ENCODE measurements around the gene BMP8B.

Gene BMP8B

DNA sequence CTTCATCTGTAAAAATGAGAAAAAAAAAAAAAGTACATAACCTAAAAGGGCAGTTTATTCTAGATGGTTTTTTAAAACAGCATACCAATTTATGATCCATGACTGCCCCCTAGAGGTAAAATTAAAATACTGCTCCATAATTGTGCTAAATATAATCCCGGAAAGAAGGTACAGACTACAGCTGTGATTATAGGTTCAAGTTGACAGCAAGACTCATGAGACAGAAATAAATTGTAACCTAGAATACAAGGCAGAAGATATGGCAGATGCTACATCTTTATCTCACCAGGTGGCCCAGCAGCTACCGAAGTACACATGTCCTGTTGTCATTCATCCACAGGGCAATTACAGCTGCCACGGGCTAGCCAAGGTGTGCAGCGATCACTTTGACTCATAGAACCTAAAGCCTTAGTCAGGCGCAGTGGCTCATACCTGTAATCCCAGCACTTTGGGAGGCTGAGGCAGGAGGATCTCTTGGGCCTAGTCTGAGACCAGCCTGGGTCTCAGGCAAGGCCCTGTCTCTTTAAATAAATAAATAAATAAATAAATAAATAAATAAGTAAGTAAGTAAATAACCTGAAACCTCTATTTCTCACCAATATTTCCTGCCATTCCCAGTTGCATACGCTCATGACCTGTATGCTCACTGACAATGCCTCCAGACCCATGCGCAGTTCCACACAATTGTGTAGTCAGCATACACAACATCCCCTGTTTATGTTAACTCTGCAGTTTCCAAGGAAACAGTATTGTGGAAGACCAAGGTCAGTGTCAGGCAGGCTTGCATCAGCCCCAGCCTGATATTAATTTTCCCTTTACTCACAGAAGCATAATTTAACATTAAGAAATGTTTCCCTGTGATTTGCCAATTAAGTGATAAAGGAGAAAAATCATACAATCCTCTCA, 68.3 kb downstream of the BMP8B start (continued):
- TF ChIP-seq ZNF37A (tag by site-specific recombination; IDR thresholded peaks at IDR 0.05): no peak
- TF ChIP-seq, protein P1, sequence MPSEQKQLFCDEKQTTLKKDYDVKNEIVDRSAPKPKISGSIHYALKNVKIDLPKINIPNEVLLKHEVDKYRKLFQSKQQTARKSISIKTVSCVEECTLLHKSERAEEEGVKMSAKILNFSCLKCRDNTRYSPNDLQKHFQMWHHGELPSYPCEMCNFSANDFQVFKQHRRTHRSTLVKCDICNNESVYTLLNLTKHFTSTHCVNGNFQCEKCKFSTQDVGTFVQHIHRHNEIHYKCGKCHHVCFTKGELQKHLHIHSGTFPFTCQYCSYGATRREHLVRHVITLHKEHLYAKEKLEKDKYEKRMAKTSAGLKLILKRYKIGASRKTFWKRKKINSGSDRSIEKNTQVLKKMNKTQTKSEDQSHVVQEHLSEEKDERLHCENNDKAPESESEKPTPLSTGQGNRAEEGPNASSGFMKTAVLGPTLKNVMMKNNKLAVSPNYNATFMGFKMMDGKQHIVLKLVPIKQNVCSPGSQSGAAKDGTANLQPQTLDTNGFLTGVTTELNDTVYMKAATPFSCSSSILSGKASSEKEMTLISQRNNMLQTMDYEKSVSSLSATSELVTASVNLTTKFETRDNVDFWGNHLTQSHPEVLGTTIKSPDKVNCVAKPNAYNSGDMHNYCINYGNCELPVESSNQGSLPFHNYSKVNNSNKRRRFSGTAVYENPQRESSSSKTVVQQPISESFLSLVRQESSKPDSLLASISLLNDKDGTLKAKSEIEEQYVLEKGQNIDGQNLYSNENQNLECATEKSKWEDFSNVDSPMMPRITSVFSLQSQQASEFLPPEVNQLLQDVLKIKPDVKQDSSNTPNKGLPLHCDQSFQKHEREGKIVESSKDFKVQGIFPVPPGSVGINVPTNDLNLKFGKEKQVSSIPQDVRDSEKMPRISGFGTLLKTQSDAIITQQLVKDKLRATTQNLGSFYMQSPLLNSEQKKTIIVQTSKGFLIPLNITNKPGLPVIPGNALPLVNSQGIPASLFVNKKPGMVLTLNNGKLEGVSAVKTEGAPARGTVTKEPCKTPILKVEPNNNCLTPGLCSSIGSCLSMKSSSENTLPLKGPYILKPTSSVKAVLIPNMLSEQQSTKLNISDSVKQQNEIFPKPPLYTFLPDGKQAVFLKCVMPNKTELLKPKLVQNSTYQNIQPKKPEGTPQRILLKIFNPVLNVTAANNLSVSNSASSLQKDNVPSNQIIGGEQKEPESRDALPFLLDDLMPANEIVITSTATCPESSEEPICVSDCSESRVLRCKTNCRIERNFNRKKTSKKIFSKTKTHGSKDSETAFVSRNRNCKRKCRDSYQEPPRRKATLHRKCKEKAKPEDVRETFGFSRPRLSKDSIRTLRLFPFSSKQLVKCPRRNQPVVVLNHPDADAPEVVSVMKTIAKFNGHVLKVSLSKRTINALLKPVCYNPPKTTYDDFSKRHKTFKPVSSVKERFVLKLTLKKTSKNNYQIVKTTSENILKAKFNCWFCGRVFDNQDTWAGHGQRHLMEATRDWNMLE (tag by site-specific recombination; conservative IDR thresholded peaks at IDR 0.05; ENCODE audit: low read depth): peak; percentile 95
- TF ChIP-seq ZEB2 (tag by site-specific recombination; IDR thresholded peaks at IDR 0.05): no peak; the same call in 1 of the 2 replicates
- TF ChIP-seq, protein P2, sequence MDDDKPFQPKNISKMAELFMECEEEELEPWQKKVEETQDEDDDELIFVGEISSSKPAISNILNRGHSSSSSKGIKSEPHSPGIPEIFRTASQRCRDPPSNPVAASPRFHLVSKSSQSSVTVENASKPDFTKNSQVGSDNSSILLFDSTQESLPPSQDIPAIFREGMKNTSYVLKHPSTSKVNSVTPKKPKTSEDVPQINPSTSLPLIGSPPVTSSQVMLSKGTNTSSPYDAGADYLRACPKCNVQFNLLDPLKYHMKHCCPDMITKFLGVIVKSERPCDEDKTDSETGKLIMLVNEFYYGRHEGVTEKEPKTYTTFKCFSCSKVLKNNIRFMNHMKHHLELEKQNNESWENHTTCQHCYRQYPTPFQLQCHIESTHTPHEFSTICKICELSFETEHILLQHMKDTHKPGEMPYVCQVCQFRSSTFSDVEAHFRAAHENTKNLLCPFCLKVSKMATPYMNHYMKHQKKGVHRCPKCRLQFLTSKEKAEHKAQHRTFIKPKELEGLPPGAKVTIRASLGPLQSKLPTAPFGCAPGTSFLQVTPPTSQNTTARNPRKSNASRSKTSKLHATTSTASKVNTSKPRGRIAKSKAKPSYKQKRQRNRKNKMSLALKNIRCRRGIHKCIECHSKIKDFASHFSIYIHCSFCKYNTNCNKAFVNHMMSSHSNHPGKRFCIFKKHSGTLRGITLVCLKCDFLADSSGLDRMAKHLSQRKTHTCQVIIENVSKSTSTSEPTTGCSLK (tag by site-specific recombination; IDR thresholded peaks at IDR 0.05): no peak
- no peak for TF ChIP-seq GLIS1 (tag by site-specific recombination; IDR thresholded peaks at IDR 0.05)
- no peak for TF ChIP-seq ZNF830 (tag by site-specific recombination; IDR thresholded peaks at IDR 0.05; ENCODE audit: low read depth)
- TF ChIP-seq, protein P3, sequence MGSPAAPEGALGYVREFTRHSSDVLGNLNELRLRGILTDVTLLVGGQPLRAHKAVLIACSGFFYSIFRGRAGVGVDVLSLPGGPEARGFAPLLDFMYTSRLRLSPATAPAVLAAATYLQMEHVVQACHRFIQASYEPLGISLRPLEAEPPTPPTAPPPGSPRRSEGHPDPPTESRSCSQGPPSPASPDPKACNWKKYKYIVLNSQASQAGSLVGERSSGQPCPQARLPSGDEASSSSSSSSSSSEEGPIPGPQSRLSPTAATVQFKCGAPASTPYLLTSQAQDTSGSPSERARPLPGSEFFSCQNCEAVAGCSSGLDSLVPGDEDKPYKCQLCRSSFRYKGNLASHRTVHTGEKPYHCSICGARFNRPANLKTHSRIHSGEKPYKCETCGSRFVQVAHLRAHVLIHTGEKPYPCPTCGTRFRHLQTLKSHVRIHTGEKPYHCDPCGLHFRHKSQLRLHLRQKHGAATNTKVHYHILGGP (tag by site-specific recombination; IDR thresholded peaks at IDR 0.05): no peak
- TF ChIP-seq ZBTB8A (tag by site-specific recombination; IDR thresholded peaks at IDR 0.05): peak; percentile 80
- TF ChIP-seq, protein P4, sequence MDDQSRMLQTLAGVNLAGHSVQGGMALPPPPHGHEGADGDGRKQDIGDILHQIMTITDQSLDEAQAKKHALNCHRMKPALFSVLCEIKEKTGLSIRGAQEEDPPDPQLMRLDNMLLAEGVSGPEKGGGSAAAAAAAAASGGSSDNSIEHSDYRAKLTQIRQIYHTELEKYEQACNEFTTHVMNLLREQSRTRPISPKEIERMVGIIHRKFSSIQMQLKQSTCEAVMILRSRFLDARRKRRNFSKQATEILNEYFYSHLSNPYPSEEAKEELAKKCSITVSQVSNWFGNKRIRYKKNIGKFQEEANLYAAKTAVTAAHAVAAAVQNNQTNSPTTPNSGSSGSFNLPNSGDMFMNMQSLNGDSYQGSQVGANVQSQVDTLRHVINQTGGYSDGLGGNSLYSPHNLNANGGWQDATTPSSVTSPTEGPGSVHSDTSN (CRISPR knock-in tag; IDR thresholded peaks at IDR 0.05): no peak
- TF ChIP-seq, protein P5, sequence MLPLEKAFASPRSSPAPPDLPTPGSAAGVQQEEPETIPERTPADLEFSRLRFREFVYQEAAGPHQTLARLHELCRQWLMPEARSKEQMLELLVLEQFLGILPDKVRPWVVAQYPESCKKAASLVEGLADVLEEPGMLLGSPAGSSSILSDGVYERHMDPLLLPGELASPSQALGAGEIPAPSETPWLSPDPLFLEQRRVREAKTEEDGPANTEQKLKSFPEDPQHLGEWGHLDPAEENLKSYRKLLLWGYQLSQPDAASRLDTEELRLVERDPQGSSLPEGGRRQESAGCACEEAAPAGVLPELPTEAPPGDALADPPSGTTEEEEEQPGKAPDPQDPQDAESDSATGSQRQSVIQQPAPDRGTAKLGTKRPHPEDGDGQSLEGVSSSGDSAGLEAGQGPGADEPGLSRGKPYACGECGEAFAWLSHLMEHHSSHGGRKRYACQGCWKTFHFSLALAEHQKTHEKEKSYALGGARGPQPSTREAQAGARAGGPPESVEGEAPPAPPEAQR (tag by site-specific recombination; IDR thresholded peaks at IDR 0.05): no peak
- TF ChIP-seq ZSCAN16 (tag by site-specific recombination; IDR thresholded peaks at IDR 0.05): no peak
- TF ChIP-seq, protein P6, sequence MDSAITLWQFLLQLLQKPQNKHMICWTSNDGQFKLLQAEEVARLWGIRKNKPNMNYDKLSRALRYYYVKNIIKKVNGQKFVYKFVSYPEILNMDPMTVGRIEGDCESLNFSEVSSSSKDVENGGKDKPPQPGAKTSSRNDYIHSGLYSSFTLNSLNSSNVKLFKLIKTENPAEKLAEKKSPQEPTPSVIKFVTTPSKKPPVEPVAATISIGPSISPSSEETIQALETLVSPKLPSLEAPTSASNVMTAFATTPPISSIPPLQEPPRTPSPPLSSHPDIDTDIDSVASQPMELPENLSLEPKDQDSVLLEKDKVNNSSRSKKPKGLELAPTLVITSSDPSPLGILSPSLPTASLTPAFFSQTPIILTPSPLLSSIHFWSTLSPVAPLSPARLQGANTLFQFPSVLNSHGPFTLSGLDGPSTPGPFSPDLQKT (IDR thresholded peaks at IDR 0.05; ENCODE audit: borderline replicate concordance, low read depth, low read length): no peak
- TF ChIP-seq ZNF560 (tag by site-specific recombination; IDR thresholded peaks at IDR 0.05; ENCODE audit: borderline replicate concordance): peak; percentile 87
- peak; percentile 98 for TF ChIP-seq ZNF394 (tag by site-specific recombination; IDR thresholded peaks at IDR 0.05; ENCODE audit: borderline replicate concordance)
- TF ChIP-seq, protein P7, sequence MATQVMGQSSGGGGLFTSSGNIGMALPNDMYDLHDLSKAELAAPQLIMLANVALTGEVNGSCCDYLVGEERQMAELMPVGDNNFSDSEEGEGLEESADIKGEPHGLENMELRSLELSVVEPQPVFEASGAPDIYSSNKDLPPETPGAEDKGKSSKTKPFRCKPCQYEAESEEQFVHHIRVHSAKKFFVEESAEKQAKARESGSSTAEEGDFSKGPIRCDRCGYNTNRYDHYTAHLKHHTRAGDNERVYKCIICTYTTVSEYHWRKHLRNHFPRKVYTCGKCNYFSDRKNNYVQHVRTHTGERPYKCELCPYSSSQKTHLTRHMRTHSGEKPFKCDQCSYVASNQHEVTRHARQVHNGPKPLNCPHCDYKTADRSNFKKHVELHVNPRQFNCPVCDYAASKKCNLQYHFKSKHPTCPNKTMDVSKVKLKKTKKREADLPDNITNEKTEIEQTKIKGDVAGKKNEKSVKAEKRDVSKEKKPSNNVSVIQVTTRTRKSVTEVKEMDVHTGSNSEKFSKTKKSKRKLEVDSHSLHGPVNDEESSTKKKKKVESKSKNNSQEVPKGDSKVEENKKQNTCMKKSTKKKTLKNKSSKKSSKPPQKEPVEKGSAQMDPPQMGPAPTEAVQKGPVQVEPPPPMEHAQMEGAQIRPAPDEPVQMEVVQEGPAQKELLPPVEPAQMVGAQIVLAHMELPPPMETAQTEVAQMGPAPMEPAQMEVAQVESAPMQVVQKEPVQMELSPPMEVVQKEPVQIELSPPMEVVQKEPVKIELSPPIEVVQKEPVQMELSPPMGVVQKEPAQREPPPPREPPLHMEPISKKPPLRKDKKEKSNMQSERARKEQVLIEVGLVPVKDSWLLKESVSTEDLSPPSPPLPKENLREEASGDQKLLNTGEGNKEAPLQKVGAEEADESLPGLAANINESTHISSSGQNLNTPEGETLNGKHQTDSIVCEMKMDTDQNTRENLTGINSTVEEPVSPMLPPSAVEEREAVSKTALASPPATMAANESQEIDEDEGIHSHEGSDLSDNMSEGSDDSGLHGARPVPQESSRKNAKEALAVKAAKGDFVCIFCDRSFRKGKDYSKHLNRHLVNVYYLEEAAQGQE (tag by site-specific recombination; IDR thresholded peaks at IDR 0.05): peak; percentile 74
- TF ChIP-seq, protein P8, sequence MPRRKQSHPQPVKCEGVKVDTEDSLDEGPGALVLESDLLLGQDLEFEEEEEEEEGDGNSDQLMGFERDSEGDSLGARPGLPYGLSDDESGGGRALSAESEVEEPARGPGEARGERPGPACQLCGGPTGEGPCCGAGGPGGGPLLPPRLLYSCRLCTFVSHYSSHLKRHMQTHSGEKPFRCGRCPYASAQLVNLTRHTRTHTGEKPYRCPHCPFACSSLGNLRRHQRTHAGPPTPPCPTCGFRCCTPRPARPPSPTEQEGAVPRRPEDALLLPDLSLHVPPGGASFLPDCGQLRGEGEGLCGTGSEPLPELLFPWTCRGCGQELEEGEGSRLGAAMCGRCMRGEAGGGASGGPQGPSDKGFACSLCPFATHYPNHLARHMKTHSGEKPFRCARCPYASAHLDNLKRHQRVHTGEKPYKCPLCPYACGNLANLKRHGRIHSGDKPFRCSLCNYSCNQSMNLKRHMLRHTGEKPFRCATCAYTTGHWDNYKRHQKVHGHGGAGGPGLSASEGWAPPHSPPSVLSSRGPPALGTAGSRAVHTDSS (tag by site-specific recombination; IDR thresholded peaks at IDR 0.05): no peak
- TF ChIP-seq ZXDB (tag by site-specific recombination; IDR thresholded peaks at IDR 0.05): peak; percentile 83
- no peak for TF ChIP-seq ZBTB48 (tag by site-specific recombination; IDR thresholded peaks at IDR 0.05)
- TF ChIP-seq ZNF561 (tag by site-specific recombination; IDR thresholded peaks at IDR 0.05; ENCODE audit: borderline replicate concordance): no peak
- TF ChIP-seq ZNF248 (tag by site-specific recombination; IDR thresholded peaks at IDR 0.05): no peak
